WTC11 (cell line): ENCODE data around the gene CLDN5. TPM values are rescaled to one million over a fixed set of nuclear protein-coding genes. Genes with fewer than 3 reads are reported as not detected.

ENCODE experiments used
- ATAC-seq: fragments of 200-7000 bp; cut with Tn5 transposase; 2 replicates; pipeline ENCODE4 v1.10.0; 2021; ENCODE audit warnings: mild to moderate bottlenecking, moderate library complexity
- CTCF ChIA-PET: fragments of 300-600 bp; sonication (Branson Sonifier 250); formaldehyde crosslinking; loops from one replicate; lab custom pipeline; 2021; ENCODE audit warnings: antibody characterized with exemption; lab: Charles Lee
- POLR2A ChIA-PET: fragments of 350-600 bp; sonication (Branson Sonifier 250); formaldehyde crosslinking; loops from one replicate; lab custom pipeline; 2021; ENCODE audit warnings: antibody characterized with exemption; lab: Charles Lee
- DNase-seq: peaks from one replicate; pipeline ENCODE4 v3.0.0; 2021; ENCODE audit warnings: low spot score
- H3K27ac Mint-ChIP-seq: 2 replicates; pipeline ENCODE4 v1.8.0; 2021; ENCODE audit warnings: mixed read lengths
- H3K27me3 Mint-ChIP-seq: 2 replicates; pipeline ENCODE4 v1.8.0; 2021; ENCODE audit warnings: low read depth, mild to moderate bottlenecking, moderate library complexity, mixed read lengths
- H3K36me3 Mint-ChIP-seq: 2 replicates; pipeline ENCODE4 v1.8.0; 2021; ENCODE audit warnings: mixed read lengths
- H3K4me1 Mint-ChIP-seq: 2 replicates; pipeline ENCODE4 v1.8.0; 2022; ENCODE audit warnings: mixed read lengths
- H3K4me3 Mint-ChIP-seq: 2 replicates; pipeline ENCODE4 v1.8.0; 2021; ENCODE audit warnings: mild to moderate bottlenecking, moderate library complexity, mixed read lengths
- H3K9me3 Mint-ChIP-seq: 2 replicates; pipeline ENCODE4 v1.8.0; 2021; ENCODE audit warnings: mixed read lengths
- AFF4 ChIP-seq: sonication (generic); formaldehyde crosslinking; IDR thresholded peaks from 2 replicates; pipeline ENCODE4 v1.8.1; 2023; ENCODE audit warnings: mild to moderate bottlenecking, missing genetic modification reagents, borderline replicate concordance
- AR ChIP-seq: fragments of 250-450 bp; sonication (Bioruptor Pico); IDR thresholded peaks from 2 replicates; pipeline ENCODE4 v1.9.0; 2021; ENCODE audit warnings: mild to moderate bottlenecking
- ATF3 ChIP-seq: sonication (generic); formaldehyde crosslinking; conservative IDR thresholded peaks from 2 replicates; pipeline ENCODE4 v1.8.1; 2022; ENCODE audit warnings: mild to moderate bottlenecking, missing genetic modification reagents
- ATF6 ChIP-seq: sonication (generic); formaldehyde crosslinking; IDR thresholded peaks from 2 replicates; pipeline ENCODE4 v1.8.1; 2023; ENCODE audit warnings: mild to moderate bottlenecking, missing genetic modification reagents
- CREB1 ChIP-seq: sonication (generic); formaldehyde crosslinking; IDR thresholded peaks from 2 replicates; pipeline ENCODE4 v1.8.0; 2023; ENCODE audit warnings: mild to moderate bottlenecking, missing genetic modification reagents
- ERG ChIP-seq: fragments of 250-450 bp; sonication (Bioruptor Pico); IDR thresholded peaks from 2 replicates; pipeline ENCODE4 v1.8.0; 2021; ENCODE audit warnings: mild to moderate bottlenecking
- ESRRA ChIP-seq: sonication (generic); formaldehyde crosslinking; IDR thresholded peaks from 2 replicates; pipeline ENCODE4 v1.8.1; 2022; ENCODE audit warnings: mild to moderate bottlenecking, missing genetic modification reagents, borderline replicate concordance
- GTF2I ChIP-seq: fragments of 250-450 bp; sonication (Bioruptor Pico); conservative IDR thresholded peaks from 2 replicates; pipeline ENCODE4 v1.4.0; 2021; ENCODE audit warnings: mild to moderate bottlenecking
- IRF2 ChIP-seq: sonication (generic); formaldehyde crosslinking; IDR thresholded peaks from 2 replicates; pipeline ENCODE4 v1.8.0; 2022; ENCODE audit warnings: low read depth, missing genetic modification reagents, borderline replicate concordance
- NR1H2 ChIP-seq: sonication (generic); formaldehyde crosslinking; IDR thresholded peaks from 2 replicates; pipeline ENCODE4 v1.9.0; 2021; ENCODE audit warnings: mild to moderate bottlenecking, moderate library complexity, missing genetic modification reagents
- NR2C2 ChIP-seq: sonication (generic); formaldehyde crosslinking; IDR thresholded peaks from 2 replicates; pipeline ENCODE4 v1.8.0; 2022; ENCODE audit warnings: mild to moderate bottlenecking, missing genetic modification reagents
- PREB ChIP-seq: sonication (generic); formaldehyde crosslinking; IDR thresholded peaks from 2 replicates; pipeline ENCODE4 v1.8.1; 2022; ENCODE audit warnings: mild to moderate bottlenecking, missing genetic modification reagents, moderate library complexity, borderline replicate concordance
- RELA ChIP-seq: sonication (generic); formaldehyde crosslinking; IDR thresholded peaks from 2 replicates; pipeline ENCODE4 v1.8.1; 2022; ENCODE audit warnings: missing genetic modification reagents, mild to moderate bottlenecking, borderline replicate concordance
- RORB ChIP-seq: fragments of 250-450 bp; sonication (Bioruptor Pico); IDR thresholded peaks from 2 replicates; pipeline ENCODE4 v1.9.0; 2021; ENCODE audit warnings: mild to moderate bottlenecking
- SMAD4 ChIP-seq: sonication (generic); formaldehyde crosslinking; IDR thresholded peaks from 2 replicates; pipeline ENCODE4 v1.8.0; 2022; ENCODE audit warnings: mild to moderate bottlenecking, missing genetic modification reagents
- SOX15 ChIP-seq: fragments of 250-450 bp; sonication (Bioruptor Pico); IDR thresholded peaks from 2 replicates; pipeline ENCODE4 v1.9.0; 2021; ENCODE audit warnings: mild to moderate bottlenecking
- SP1 ChIP-seq: sonication (generic); formaldehyde crosslinking; conservative IDR thresholded peaks from 2 replicates; pipeline ENCODE4 v1.8.1; 2022; ENCODE audit warnings: missing genetic modification reagents
- TCF7 ChIP-seq: sonication (generic); formaldehyde crosslinking; IDR thresholded peaks from 2 replicates; pipeline ENCODE4 v1.8.0; 2022; ENCODE audit warnings: mild to moderate bottlenecking, low read depth, missing genetic modification reagents, moderate library complexity
- ZMAT4 ChIP-seq: fragments of 250-450 bp; sonication (Bioruptor Pico); IDR thresholded peaks from 2 replicates; pipeline ENCODE4 v1.9.0; 2021; ENCODE audit warnings: mild to moderate bottlenecking
- ZNF121 ChIP-seq: sonication (generic); formaldehyde crosslinking; IDR thresholded peaks from 2 replicates; pipeline ENCODE4 v1.8.0; 2023; ENCODE audit warnings: missing genetic modification reagents
- ZNF396 ChIP-seq: fragments of 250-450 bp; sonication (Bioruptor Pico); IDR thresholded peaks from 2 replicates; pipeline ENCODE4 v1.8.0; 2021; ENCODE audit warnings: mild to moderate bottlenecking, moderate library complexity, borderline replicate concordance
- total RNA-seq: library from RNA; stranded (reverse); gene quantifications from 3 replicates; pipeline ENCODE4 v1.2.3, GENCODE V29; 2021

The CLDN5 gene
- total RNA-seq, 1 experiment from 2014 or later: 1.0 TPM

- DNase-seq: no peak
- POLR2A ChIA-PET: no interaction called here
- Mint-ChIP-seq H3K4me1 (peaks cover 4% of the 10 kb centered on the region; the same call in 1 of the 2 replicates), H3K4me3 (no peak overlapping the region)
- TF ChIP-seq ERG (no peak), ESRRA (no peak), SOX15 (CRISPR knock-in tag) (no peak), AR (no peak)
- TF ChIP-seq, all 79 proteins: peak for 0
- CTCF ChIA-PET: interaction anchor here (1.5 to 1.7 kb wide), 2 partner anchors 10 to 80 kb away, joined by 3 to 6 read pairs; no protein-coding TSS in a partner anchor
- ATAC-seq: no peak
- H3K36me3 Mint-ChIP-seq: no peaks in the 10 kb centered on the region
- no peak overlapping the region for H3K27ac Mint-ChIP-seq
- no peaks in the 10 kb centered on the region for H3K27me3 Mint-ChIP-seq
- no peaks in the 10 kb centered on the region for H3K9me3 Mint-ChIP-seq
Observed at GRCh38 chr22:19549428-19549827, 25.2 kb upstream of the CLDN5 start.

GRCh38 chr22:19548964-19549363 lies 24.8 kb upstream of the CLDN5 start:
- Mint-ChIP-seq H3K27me3 (no peaks in the 10 kb centered on the region), H3K27ac (no peak overlapping the region), H3K4me3 (no peak overlapping the region), H3K4me1 (no peaks in the 10 kb centered on the region), H3K36me3 (no peaks in the 10 kb centered on the region), H3K9me3 (no peaks in the 10 kb centered on the region)
- no peak for ATAC-seq
- no peak for DNase-seq
- CTCF ChIA-PET: interaction anchor here (1.5 kb wide), 1 partner anchor 81 kb away, joined by 3 read pairs; no protein-coding TSS in a partner anchor
- POLR2A ChIA-PET: no interaction called here
- TF ChIP-seq PREB (CRISPR knock-in tag) (no peak), TCF7 (CRISPR knock-in tag) (no peak), RELA (no peak), NR2C2 (CRISPR knock-in tag) (no peak), RORB (no peak), AR (no peak), AFF4 (no peak), CREB1 (no peak), ZMAT4 (CRISPR knock-in tag) (no peak), NR1H2 (no peak), ZNF121 (CRISPR knock-in tag) (no peak), SMAD4 (CRISPR knock-in tag) (no peak), GTF2I (no peak), SP1 (no peak), IRF2 (CRISPR knock-in tag) (no peak), ATF6 (CRISPR knock-in tag) (no peak), ATF3 (CRISPR knock-in tag) (no peak), ZNF396 (CRISPR knock-in tag) (no peak)
